GM19240 (cell line): ENCODE data around the gene ABRACL.
A peak's percentile ranks its signal among the peaks of the same experiment; 100 is the strongest.
"Not testable (repeated sequence)": the region's sequence is repeated elsewhere in the genome, so short reads cannot be mapped to it uniquely, and the experiment has no call there.

Experiments
- DNase-seq: peaks from one replicate; pipeline ENCODE4 v3.0.0; 2011; ENCODE audit warnings: low spot score; ENCODE audit not compliant: insufficient read length

ABRACL gene

DNA sequence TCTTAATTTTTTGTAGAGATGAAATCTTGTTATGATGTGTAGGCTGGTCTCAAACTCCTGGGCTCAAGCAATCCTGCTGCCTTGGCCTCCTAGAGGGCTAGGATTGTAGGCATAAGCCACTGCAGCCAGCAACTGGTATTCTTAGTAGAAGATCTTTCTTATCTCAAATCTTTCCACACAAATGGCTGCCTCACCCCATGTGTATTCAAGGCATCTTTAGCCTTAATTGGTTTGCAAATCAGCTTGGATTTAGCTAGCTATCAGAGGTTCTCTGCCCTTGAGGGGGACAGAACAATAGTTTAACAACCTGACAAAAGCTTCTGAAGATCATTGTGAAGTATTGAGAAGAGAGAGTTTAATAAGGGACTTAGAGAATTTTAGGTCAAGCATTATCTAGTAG lies 17.9 kb upstream of the ABRACL start:
- DNase-seq, result no peak

DNA sequence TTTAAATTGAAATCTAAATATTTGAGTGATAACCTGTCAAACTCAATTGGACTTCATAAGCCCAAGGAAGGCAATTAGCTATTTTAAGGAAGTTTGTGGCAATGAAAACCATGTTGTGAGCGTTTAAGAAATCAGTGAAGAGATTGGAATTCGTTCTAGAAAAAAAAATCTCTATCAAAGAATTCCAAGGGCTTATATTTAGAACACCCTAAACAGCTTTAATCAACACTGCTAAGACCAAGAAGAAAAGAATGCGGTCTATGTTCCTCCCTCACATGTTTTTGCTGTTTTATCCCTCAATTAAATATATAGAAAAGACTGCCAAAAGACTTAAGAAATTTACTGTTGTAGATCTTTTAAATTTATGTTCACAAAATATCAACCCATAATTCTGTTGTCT lies 16.6 kb upstream of the ABRACL start:
- no peak for DNase-seq

DNA sequence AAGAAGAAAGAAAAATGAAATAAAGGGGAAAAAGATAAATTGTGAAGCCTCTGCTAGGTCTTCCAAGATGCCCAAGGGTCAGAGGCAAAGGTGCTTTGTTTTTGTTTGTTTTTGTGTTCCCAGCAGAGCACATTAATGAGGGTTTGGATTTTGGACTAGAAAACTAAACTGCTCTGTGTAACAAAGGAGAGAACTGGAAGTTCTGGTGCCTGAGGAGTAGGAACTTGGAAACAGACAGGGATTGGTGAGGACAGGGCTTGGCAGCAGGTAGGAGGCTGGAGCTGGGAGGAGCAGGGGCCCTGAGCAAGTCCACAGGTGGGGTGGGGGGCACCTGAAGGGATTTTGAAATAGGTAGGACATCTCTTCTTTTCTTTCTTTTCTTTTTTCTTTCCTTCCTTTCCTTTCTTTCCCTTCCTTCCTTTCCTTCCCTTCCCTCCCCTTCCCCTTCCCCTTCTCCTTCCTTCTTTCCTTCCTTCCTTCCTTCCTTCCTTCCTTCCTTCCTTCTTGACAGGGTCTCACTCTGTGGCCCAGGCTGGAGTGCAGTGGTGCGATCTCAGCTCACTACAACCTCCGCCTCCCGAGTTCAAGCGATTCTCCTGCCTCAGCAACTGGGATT lies 15.3 kb upstream of the ABRACL start:
- no peak for DNase-seq

DNA sequence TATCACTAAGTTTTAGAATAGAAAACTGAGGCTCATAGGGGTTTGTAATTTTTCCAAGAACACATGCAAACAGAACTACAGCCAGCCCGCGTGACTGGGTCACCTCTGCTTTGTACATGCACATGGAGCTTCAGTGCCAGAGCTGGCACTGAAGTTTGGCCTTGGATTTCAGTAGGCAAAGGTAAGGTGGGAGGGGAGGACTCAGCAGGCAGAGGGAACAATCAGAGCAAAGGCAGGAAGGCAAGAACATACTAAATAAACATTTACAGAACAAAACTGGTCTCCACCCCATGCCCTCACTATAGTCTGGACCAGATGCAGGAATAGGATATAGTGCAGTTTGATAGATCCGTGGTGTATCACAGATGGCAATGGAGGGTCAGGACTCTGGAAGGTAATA lies 13.6 kb upstream of the ABRACL start:
- no peak for DNase-seq

DNA sequence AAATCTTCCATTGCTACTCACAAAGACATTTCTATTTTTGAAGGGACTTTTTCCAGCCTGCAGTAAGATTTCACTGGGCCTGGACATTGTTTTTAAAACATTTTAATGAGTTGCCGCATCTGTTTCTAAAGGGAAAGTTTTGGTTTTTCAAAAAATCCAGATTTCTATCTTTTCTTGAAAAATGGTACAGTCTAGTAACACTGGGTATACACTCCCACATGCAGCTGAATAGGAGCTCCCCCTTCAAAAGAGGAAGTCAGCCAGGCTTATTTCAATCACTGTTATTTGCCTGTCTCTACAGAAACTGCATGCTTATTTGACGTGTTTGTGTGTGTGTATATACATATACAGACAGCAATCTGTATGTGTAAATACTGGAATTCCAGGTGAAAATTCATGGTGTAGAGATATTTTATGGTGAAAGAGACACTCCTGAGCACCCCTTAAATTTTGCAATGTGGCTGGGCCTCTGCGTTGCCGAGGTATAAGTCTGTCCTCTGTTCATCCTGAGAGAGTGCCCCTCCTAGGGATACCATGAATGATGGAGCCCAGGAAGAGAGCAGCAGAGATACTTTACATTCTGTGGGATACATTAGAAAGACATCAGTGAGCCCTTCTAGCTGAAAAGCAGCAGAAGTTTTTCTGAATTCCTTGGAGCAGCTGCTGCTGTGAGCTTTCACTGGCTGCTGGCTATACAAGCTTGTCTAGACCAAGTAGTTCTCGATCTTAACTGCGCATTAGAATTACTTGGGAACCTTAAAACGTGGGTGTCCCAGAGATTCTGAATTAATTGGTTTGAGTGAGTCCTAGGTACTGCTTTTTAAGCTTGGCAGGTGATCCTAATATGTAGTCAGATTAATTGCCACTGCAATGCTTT lies 12.0 kb upstream of the ABRACL start:
- no peak for DNase-seq

DNA sequence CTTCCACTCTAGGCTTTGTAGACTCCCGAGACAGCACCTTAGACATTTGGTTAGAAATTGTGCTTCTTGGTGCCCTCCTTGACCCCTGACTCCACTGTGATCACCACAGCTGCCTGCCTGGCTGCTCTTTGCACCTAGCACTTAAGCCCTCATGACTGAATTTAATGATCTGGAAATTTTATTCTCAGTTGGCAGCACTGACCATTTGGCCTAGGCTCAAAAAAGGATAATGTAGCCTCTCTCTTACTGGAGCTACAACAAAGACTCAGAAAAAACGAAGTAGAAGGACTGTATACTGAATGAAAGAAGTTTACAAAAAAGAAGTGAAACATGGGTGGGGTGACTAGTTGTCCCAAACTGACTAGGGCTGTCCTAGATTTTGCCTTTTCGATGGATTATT lies 11.3 kb upstream of the ABRACL start:
- no peak for DNase-seq

DNA sequence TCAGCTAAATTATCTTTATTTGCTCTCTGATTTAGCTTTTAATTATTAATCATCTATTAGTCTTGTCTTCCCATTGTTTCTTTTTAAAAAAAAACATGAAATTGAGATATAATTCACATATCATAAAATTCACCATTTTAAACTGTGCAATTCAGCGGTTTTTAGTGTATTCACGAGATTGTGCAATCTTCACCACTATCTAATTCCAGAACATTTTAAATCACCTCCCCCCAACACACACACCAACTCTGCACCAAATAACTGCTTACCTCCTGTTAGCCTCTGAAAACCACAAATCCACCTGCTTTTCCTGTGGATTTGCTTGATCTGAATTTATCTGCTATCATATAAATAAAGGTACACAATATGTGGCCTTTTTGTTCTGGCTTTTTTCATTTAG lies 8.8 kb upstream of the ABRACL start:
- DNase-seq, result no peak

DNA sequence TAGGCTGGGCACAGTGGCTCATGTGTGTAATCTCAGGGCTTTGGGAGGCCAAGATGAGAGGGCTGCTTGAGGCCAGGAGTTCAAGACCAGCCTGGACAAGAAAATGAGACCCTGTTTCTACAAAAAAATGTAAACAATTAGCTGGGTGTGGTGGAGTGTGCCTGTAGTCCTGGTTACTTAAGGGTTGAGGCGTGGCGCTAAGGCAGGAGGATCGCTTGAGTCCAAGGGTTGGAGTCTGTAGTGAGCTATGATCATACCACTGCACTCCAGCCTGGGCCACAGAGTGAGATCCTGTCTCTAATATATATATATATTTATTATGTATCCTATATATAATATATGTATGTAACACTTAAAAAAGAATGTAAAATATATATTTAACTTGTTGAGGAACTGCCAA lies 7.9 kb upstream of the ABRACL start:
- no peak for DNase-seq

DNA sequence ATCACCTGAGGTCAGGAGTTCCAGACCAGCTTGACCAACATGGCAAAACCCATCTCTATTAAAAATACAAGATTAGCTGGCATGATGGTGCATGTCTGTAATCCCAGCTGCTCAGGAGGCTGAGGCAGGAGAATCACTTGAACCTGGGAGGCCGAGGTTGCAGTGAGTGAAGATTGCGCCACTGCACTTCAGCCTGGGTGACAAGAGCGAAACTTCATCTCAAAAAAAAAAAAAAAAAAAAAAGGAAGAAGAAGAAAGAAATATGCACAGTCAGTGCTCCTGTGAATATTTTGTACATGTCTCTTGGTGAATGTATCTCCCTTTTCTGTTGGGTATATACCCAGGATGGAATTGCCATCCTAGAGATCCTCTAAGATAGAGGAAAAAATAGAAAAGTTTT lies 3.1 kb upstream of the ABRACL start:
- DNase-seq, result not testable (repeated sequence)

DNA sequence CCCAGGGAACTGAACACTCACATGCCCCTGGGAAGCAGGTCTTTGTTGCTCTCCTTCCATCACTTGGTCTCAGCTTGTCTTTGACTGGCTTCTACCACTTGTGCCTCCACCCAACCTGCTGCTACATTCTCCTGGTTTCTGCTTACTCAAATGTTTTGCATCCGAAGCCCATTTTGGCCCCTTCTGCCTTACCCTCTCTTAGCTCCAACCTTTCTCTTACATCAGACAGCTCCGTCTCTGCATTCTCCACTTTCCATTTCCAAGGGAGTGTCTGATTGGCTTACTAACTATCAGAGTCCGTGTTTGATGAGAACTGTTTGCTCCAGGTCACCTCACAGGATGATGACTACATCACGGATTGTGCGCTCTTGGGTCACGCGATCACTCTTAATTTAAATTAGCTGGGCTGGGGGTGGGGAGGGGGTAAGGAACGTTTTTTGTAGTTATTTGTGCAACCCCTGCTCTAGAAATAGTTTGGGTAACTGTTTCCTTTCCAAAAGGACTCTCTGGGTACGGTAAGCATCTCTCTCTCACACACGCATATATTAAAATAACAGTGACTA lies 844 bp upstream of the ABRACL start:
- no peak for DNase-seq

DNA sequence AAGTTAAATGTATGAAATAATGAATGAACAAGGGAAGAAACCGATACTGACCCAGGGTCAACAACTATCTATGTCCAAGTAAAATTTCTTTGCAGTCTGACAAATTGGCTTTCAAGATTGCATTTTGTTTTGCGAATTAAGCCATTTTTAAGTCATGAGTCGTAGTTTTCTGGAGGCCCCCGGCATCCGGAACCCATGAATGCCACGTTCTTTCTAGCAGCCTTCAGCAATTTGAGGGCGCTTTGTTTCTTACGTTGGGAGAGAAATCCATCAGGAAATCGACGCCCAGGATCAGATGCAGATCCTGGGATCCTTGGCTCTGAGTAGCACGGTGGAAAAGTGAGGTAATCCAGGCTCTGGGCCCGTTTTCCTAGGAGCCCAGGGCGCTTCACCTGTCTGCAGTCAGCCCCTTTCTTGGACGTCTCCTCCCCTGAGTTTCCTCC lies 309 bp upstream of the ABRACL start:
- no peak for DNase-seq

DNA sequence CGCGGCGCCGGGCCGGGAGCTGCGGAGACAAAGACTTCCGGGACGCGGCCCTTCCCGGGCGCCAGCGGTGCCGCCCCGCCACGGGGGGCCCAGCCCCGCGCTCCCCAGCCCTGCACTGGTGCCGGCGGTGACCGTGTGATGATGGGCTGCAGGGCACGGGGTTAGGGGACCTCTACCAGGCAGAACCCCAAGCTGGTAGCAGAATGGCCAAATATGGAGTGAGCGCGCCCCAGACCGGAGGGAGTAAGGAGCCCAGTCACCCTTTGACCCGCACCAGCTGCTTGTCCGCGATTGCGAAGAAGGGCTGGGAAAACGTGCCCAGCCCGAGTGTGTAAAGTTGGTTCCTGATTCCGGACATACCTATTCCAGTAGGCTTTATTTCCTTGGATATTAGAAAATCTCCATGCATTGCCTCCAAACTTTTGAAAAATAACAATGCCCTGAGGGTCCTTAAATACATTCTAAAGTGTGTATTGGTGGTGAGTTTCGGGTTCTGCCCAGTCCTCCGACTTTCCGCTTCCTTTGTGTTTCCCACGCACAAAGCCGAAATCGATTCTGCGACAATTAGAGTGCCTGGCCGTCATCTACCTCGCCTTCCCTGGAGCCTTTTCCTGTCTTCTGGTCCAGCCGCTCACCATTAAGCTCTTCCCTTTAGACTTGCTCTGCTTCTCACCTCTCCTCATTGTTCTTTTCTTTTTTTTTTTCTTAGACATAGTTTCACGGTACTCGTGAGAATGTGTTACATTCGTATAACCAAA lies 1.1 kb downstream of the ABRACL start:
- DNase-seq, result peak; percentile 17

DNA sequence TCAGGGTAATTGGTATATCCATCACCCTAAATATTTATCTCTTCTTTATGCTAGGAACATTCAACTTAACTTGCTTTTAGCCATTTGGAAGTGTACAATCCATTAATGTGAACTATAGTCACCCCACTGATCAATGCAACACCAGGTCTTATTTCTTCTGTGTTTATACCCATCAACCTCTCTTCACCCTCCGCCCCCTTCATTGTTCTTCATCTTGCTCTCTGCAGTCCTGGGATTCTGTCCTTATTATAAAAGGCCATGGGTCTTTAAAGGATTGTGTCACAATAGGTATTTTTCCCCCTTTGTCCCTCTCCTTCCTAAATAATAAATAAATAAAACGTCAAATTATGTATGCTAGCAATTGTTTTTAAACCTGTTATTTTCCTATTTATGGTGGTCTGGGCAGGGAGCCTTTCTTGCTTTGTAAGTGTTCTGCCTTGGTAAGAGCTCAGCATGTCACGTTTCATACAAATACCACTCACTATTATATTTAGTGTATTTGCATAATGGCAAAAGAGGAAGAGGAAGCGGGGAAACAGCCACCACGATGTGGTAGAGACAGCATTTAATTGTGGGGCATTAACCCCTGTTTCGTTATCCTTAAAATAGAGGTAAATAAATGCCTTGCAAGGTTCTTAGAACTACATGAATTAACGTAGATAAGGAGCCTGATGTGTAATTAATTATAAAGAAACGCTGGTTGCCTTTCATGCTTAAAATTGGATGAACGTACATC lies 1.9 kb downstream of the ABRACL start:
- no peak for DNase-seq

DNA sequence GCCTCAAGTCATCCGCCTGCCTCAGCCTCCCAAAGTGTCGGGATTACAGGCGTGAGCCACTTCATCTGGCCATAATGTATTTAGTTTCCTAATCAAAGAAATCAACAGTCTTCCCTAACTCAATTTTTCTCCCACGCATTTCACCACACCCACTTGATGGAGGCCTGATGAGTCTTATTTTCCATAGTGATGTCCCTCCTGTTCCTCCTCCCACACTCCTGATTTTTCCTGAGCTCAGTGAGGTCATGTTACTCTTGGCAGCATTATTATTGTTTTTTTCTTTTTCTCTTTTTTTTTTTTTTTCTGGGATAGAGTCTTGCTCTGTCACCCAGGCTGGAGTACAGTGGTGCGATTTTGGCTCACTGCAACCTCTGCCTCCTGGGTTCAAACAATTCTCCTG lies 8.9 kb downstream of the ABRACL start:
- DNase-seq, result no peak

DNA sequence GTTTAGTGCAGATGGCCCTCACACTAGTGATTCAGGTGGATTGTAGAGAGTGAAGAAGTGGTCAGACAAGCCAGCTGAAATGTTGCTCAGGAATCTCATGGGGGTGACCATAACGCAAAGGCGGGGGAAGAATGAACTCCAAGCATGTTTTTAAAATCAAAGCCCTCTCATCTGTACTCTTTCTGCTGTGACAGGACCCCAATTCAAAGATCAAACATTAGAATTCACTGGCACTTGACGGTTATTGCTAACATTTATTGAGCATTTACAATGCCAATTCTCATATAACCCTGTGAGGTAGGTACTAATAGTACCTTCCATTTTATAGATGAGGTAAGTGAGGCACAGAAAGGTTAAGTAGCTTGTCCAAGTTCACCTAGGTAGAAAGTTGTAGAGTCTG lies 15.7 kb downstream of the ABRACL start:
- DNase-seq, result no peak

DNA sequence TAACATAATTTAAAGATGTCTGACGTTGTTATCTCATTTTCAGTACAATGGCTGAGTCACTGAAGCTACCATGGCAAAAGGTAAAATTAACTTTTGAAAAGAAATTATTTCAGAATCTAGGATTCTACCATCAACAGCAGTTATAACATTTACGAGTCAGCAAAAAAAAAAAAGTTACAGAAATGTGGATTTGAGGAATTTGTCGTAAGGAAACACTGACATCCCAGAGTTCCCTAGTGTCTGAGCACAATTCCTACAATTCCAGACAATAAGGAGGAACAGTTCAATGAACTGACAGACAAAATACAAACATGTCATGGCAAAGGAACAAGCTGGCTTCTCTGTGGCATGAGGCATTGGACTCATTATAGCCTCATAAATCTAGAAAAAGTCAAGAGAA lies 19.1 kb downstream of the ABRACL start:
- DNase-seq, result no peak

DNA sequence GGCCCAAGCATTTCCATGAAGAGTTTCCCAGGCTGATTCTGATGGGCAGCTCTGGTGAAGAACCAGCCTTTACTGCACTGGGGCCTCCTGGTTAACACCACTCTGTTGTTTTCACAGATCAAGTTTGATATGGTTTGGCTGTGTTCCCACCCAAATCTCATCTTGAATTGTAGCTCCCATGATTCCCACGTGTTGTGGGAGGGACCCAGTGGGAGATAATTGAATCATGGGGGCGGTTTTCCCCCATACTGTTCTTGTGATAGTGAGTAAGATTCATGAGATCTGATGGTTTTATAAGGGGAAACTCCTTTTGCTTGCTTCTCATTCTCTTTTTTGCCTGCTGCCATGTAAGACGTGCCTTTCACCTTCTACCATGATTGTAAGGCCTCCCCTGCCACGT lies 20.4 kb downstream of the ABRACL start:
- not testable (repeated sequence) for DNase-seq

DNA sequence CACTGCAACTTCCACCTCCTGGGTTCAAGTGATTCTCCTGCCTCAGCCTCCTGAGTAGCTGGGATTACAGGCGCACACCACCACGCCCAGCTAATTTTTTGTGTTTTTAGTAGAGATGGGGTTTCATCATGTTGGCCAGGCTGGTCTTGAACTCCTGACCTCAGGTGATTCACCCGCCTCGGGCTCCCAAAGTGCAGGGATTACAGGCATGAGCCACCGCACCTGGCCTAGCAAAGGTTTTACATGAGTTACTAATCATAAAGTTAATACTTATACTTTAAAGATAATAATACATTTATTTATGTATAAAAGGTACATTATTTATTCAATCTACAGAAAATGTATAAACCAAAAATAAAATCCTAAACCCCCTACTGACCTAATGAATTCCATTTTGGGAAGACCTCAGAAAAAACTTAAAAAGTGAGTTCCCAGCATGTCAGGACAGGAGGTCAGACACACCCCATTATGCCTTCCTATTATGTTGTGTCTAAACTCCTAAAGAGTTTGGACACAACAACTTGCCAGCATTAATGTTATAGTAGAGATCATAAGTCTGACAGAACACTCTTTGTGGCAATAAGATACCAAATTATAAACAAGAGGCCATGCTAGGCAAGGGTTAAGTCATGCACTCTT lies 21.7 kb downstream of the ABRACL start:
- DNase-seq, result not testable (repeated sequence)

DNA sequence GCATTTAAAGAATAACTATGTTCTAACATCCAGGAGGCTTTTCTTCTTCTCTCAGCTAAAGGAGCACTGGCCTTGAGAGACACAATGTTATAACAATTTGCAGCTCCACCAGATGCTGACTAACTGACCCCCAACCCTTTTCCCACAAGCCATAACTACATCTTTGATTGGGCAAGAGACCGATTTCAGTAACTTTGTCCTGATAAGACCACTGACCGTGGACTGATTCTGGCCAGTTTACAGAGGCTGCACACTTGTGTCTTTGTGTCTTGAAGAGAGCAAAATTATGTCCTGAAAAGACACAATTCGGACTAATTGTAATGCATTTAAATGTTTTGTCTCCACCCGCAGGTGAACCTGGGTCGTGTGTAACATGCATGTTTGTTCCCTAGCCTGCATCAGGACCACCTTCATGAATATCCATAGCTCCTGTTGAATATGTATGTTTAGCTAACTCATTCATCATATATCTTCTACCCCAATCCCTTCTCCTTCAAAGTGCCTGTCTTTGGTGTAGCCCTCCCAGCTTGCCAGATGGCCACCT lies 22.3 kb downstream of the ABRACL start:
- DNase-seq, result no peak

DNA sequence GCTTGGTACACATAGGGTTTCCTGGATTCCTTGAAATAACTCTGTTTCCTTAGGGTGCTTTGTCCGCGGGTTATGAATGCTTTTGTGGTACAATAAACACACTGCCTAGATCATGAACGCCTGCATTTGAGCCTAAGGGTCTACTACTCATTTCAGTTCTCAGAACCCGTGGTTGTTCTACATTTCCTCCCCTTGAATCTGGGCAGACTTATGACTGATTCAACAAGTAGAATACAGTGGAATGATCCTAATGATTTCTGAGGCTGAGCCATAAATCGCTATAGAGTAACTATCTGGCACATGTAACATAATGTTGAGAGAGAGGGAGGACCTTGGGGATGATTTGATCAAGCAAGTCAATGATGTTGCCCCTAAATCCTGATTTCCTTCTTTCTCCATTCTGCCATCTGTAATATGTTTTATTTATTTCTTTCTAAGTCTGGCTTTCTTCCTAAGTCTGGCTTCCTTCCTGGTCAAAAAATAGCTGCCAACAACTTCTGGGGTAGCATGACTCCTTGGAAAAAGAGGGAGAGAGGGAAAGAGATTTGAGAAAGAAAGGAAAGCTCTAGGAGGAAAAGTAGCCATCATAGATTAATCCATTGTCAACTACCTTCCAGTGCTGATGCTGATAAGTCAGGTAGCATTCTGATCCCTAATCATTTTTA lies 23.0 kb downstream of the ABRACL start:
- DNase-seq, result no peak
